HUES48 (cell line): ENCODE measurements around the gene FNDC3B.

Experiments
- H3K27ac ChIP-seq: one replicate; pipeline ENCODE4 v1.7.0; 2013; ENCODE audit warnings: low read depth, low read length, inconsistent platforms
- H3K27me3 ChIP-seq: 2 replicates; pipeline ENCODE4 v1.6.1; 2013; ENCODE audit warnings: mild to moderate bottlenecking, low read length; ENCODE audit not compliant: control insufficient read depth, insufficient read depth
- H3K36me3 ChIP-seq: 2 replicates; pipeline ENCODE4 v1.6.1; 2013; ENCODE audit warnings: low read length; ENCODE audit not compliant: control insufficient read depth, insufficient read depth
- H3K4me1 ChIP-seq: 2 replicates; pipeline ENCODE4 v1.6.1; 2013; ENCODE audit warnings: mild to moderate bottlenecking, low read length; ENCODE audit not compliant: control insufficient read depth, insufficient read depth
- H3K4me3 ChIP-seq: 2 replicates; pipeline ENCODE4 v1.5.1; 2013; ENCODE audit warnings: mild to moderate bottlenecking, low read depth, low read length
- H3K9ac ChIP-seq: 2 replicates; pipeline ENCODE4 v1.6.1; 2013; ENCODE audit warnings: mild to moderate bottlenecking, low read depth, low read length, moderate library complexity
- H3K9me3 ChIP-seq: 2 replicates; pipeline ENCODE4 v1.6.1; 2013; ENCODE audit warnings: low read length; ENCODE audit not compliant: control insufficient read depth, insufficient read depth

The FNDC3B gene

GRCh38 chr3:172343979-172344378 lies 304.6 kb downstream of the FNDC3B start:
- Histone ChIP-seq H3K27me3 (no peaks in the 10 kb centered on the region), H3K27ac (no peak overlapping the region), H3K9me3 (no peaks in the 10 kb centered on the region), H3K4me1 (no peaks in the 10 kb centered on the region), H3K4me3 (no peak overlapping the region), H3K36me3 (peaks cover 81% of the 10 kb centered on the region), H3K9ac (no peak overlapping the region)

GRCh38 chr3:172346161-172346560 lies 306.8 kb downstream of the FNDC3B start:
- no peaks in the 10 kb centered on the region for H3K4me1 ChIP-seq
- no peak overlapping the region for H3K4me3 ChIP-seq
- no peaks in the 10 kb centered on the region for H3K9me3 ChIP-seq
- H3K27ac ChIP-seq: no peak overlapping the region
- H3K27me3 ChIP-seq: no peaks in the 10 kb centered on the region
- H3K36me3 ChIP-seq: peaks cover 91% of the 10 kb centered on the region
- no peak overlapping the region for H3K9ac ChIP-seq

- Histone ChIP-seq H3K4me1 (no peaks in the 10 kb centered on the region), H3K27ac (no peak overlapping the region), H3K9ac (no peak overlapping the region), H3K4me3 (no peak overlapping the region), H3K27me3 (no peaks in the 10 kb centered on the region), H3K9me3 (no peaks in the 10 kb centered on the region), H3K36me3 (peaks cover 86% of the 10 kb centered on the region)
Observed at GRCh38 chr3:172347895-172348679, 308.7 kb downstream of the FNDC3B start.

- Histone ChIP-seq H3K27ac (no peak overlapping the region), H3K4me3 (no peak overlapping the region), H3K36me3 (peaks cover 67% of the 10 kb centered on the region), H3K9ac (no peak overlapping the region), H3K4me1 (no peaks in the 10 kb centered on the region), H3K27me3 (no peaks in the 10 kb centered on the region), H3K9me3 (no peaks in the 10 kb centered on the region)
Observed at GRCh38 chr3:172351895-172352466, 312.6 kb downstream of the FNDC3B start.

GRCh38 chr3:172352786-172353185 lies 313.4 kb downstream of the FNDC3B start:
- H3K36me3 ChIP-seq: peaks cover 59% of the 10 kb centered on the region
- H3K27ac ChIP-seq: no peak overlapping the region
- no peak overlapping the region for H3K4me3 ChIP-seq
- H3K9me3 ChIP-seq: no peaks in the 10 kb centered on the region
- no peaks in the 10 kb centered on the region for H3K4me1 ChIP-seq
- no peak overlapping the region for H3K9ac ChIP-seq
- no peaks in the 10 kb centered on the region for H3K27me3 ChIP-seq

GRCh38 chr3:172354931-172355499 lies 315.6 kb downstream of the FNDC3B start:
- Histone ChIP-seq H3K27me3 (no peaks in the 10 kb centered on the region), H3K27ac (no peak overlapping the region), H3K4me1 (no peaks in the 10 kb centered on the region), H3K9me3 (no peaks in the 10 kb centered on the region), H3K36me3 (peaks cover 40% of the 10 kb centered on the region), H3K4me3 (no peak overlapping the region), H3K9ac (no peak overlapping the region)

GRCh38 chr3:172355836-172356235 lies 316.5 kb downstream of the FNDC3B start:
- Histone ChIP-seq H3K27ac (no peak overlapping the region), H3K4me3 (no peak overlapping the region), H3K9ac (no peak overlapping the region), H3K27me3 (no peaks in the 10 kb centered on the region), H3K4me1 (no peaks in the 10 kb centered on the region), H3K9me3 (no peaks in the 10 kb centered on the region), H3K36me3 (peaks cover 35% of the 10 kb centered on the region)

- no peak overlapping the region for H3K27ac ChIP-seq
- no peak overlapping the region for H3K4me3 ChIP-seq
- no peak overlapping the region for H3K9ac ChIP-seq
- peaks cover 31% of the 10 kb centered on the region for H3K36me3 ChIP-seq
- no peaks in the 10 kb centered on the region for H3K4me1 ChIP-seq
- H3K9me3 ChIP-seq: no peaks in the 10 kb centered on the region
- H3K27me3 ChIP-seq: no peaks in the 10 kb centered on the region
Observed at GRCh38 chr3:172356427-172356826, 317.0 kb downstream of the FNDC3B start.

- no peak overlapping the region for H3K9ac ChIP-seq
- H3K27me3 ChIP-seq: no peaks in the 10 kb centered on the region
- no peaks in the 10 kb centered on the region for H3K4me1 ChIP-seq
- no peaks in the 10 kb centered on the region for H3K9me3 ChIP-seq
- peaks cover 33% of the 10 kb centered on the region for H3K36me3 ChIP-seq
- no peak overlapping the region for H3K27ac ChIP-seq
- H3K4me3 ChIP-seq: no peak overlapping the region
Observed at GRCh38 chr3:172357850-172358754, 318.7 kb downstream of the FNDC3B start.

- no peak overlapping the region for H3K9ac ChIP-seq
- H3K27ac ChIP-seq: no peak overlapping the region
- peaks cover 30% of the 10 kb centered on the region for H3K36me3 ChIP-seq
Observed at GRCh38 chr3:172359231-172359630, 319.9 kb downstream of the FNDC3B start.

More at GRCh38 chr3:172359231-172359630, 319.9 kb downstream of the FNDC3B start:
- H3K27me3 ChIP-seq: no peaks in the 10 kb centered on the region
- no peaks in the 10 kb centered on the region for H3K9me3 ChIP-seq
- no peak overlapping the region for H3K4me3 ChIP-seq
- peaks cover 5% of the 10 kb centered on the region for H3K4me1 ChIP-seq
